ENCODE results near the gene AKAP6.

The AKAP6 gene

DNA sequence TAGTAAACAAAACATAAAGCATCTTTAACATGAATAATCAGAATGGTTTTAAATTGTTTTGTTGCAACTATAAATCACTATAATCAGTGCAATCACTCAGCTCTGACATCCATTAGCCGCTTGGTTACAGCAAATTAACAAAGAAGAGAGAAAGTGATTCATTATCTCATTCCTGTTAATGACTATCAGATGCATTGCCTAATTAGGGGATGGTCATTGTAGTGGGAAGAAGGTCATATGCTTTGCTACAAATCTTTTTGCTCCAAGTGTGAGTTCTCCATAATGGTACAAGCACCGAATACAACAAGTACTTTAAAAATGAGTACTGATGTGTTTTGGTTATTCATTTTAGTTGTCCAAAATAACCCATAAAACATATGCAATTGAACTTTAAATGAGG, 272.0 kb downstream of the AKAP6 start:
- Histone ChIP-seq H3K27ac (ENCODE audit: low read depth, low read length) (no peak overlapping the region), H3K27me3 (ENCODE audit: control insufficient read depth in 1 of 2, insufficient read depth in 2 of 2, low read length in 2 of 2) (no peaks in the 10 kb centered on the region), H3K4me3 (ENCODE audit: low read depth in 1 of 2, low read length in 2 of 2) (no peak overlapping the region), H3K9ac (ENCODE audit: low read length) (no peak overlapping the region), H3K36me3 (ENCODE audit: insufficient read depth, low read length) (no peaks in the 10 kb centered on the region), H3K4me1 (ENCODE audit: insufficient read depth, low read length) (peaks cover 10% of the 10 kb centered on the region), H3K9me3 (ENCODE audit: low read length) (no peaks in the 10 kb centered on the region)

DNA sequence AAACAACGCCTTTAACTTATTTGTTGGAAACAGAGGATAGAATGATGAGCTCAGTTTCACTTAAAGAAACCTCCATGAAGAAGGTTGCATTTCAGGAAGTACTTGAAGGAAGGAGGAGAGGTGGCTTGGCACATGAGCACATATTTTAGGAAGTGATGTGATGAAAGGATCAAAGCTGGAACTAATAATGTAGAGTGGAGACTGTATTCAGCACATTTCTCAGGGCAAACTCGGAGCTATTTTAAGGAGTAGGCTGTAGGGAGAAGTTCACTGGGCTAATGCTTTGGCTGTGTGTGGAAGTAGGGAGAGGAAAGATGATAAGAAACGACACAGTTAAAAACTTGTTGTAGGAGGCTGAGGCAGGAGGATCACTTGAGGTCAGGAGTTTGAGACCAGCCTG, 272.8 kb downstream of the AKAP6 start:
- H3K4me1 ChIP-seq (ENCODE audit: insufficient read depth, low read length), result peaks cover 13% of the 10 kb centered on the region
- H3K27me3 ChIP-seq (ENCODE audit: control insufficient read depth in 1 of 2, insufficient read depth in 2 of 2, low read length in 2 of 2), result no peaks in the 10 kb centered on the region
- no peak overlapping the region for H3K9ac ChIP-seq (ENCODE audit: low read length)
- no peak overlapping the region for H3K4me3 ChIP-seq (ENCODE audit: low read depth in 1 of 2, low read length in 2 of 2)
- H3K27ac ChIP-seq (ENCODE audit: low read depth, low read length), result no peak overlapping the region
- no peaks in the 10 kb centered on the region for H3K36me3 ChIP-seq (ENCODE audit: insufficient read depth, low read length)
- no peaks in the 10 kb centered on the region for H3K9me3 ChIP-seq (ENCODE audit: low read length)

- no peak overlapping the region for H3K4me3 ChIP-seq (ENCODE audit: low read depth in 1 of 2, low read length in 2 of 2)
- no peaks in the 10 kb centered on the region for H3K36me3 ChIP-seq (ENCODE audit: insufficient read depth, low read length)
- H3K9me3 ChIP-seq (ENCODE audit: low read length), result no peaks in the 10 kb centered on the region
- H3K9ac ChIP-seq (ENCODE audit: low read length), result no peak overlapping the region
- H3K27ac ChIP-seq (ENCODE audit: low read depth, low read length), result no peak overlapping the region
- peaks cover 19% of the 10 kb centered on the region for H3K4me1 ChIP-seq (ENCODE audit: insufficient read depth, low read length)
- H3K27me3 ChIP-seq (ENCODE audit: control insufficient read depth in 1 of 2, insufficient read depth in 2 of 2, low read length in 2 of 2), result no peaks in the 10 kb centered on the region
Observed at GRCh38 chr14:32602699-32603098, 273.6 kb downstream of the AKAP6 start.

GRCh38 chr14:32603992-32604565, 275.0 kb downstream of the AKAP6 start:
- H3K4me3 ChIP-seq (ENCODE audit: low read depth in 1 of 2, low read length in 2 of 2), result no peak overlapping the region
- H3K9me3 ChIP-seq (ENCODE audit: low read length), result no peaks in the 10 kb centered on the region
- no peaks in the 10 kb centered on the region for H3K27me3 ChIP-seq (ENCODE audit: control insufficient read depth in 1 of 2, insufficient read depth in 2 of 2, low read length in 2 of 2)
- no peak overlapping the region for H3K9ac ChIP-seq (ENCODE audit: low read length)
- H3K36me3 ChIP-seq (ENCODE audit: insufficient read depth, low read length), result no peaks in the 10 kb centered on the region
- no peak overlapping the region for H3K27ac ChIP-seq (ENCODE audit: low read depth, low read length)
- peaks cover 19% of the 10 kb centered on the region for H3K4me1 ChIP-seq (ENCODE audit: insufficient read depth, low read length)

- Histone ChIP-seq H3K9ac (ENCODE audit: low read length) (no peak overlapping the region), H3K4me1 (ENCODE audit: insufficient read depth, low read length) (peaks cover 15% of the 10 kb centered on the region), H3K4me3 (ENCODE audit: low read depth in 1 of 2, low read length in 2 of 2) (no peak overlapping the region)
Observed at GRCh38 chr14:32606301-32606700, 277.2 kb downstream of the AKAP6 start.

DNA sequence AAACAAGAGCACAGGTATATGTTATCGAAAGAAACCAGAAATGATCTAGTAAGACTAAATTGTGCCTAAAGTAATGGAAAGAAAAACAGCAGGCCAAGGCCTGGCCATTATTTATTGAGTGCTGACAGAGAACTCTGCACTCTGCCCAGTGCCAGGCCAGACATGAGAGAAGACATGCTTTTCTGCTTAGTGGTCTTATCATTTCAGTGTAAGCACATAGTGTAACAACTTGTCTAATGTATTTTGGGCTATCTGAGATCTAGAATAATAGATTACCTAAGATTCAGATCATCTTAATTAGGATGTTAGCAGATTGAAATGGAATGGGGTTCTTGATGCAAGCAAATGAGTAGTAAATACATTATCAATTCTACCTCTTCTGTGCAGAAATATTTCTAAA, 278.3 kb downstream of the AKAP6 start:
- H3K9me3 ChIP-seq (ENCODE audit: low read length), result no peaks in the 10 kb centered on the region
- no peaks in the 10 kb centered on the region for H3K36me3 ChIP-seq (ENCODE audit: insufficient read depth, low read length)
- no peaks in the 10 kb centered on the region for H3K27me3 ChIP-seq (ENCODE audit: control insufficient read depth in 1 of 2, insufficient read depth in 2 of 2, low read length in 2 of 2)
- no peak overlapping the region for H3K4me3 ChIP-seq (ENCODE audit: low read depth in 1 of 2, low read length in 2 of 2)
- no peak overlapping the region for H3K27ac ChIP-seq (ENCODE audit: low read depth, low read length)
- H3K4me1 ChIP-seq (ENCODE audit: insufficient read depth, low read length), result peaks cover 22% of the 10 kb centered on the region
- no peak overlapping the region for H3K9ac ChIP-seq (ENCODE audit: low read length)

More at GRCh38 chr14:32606301-32606700, 277.2 kb downstream of the AKAP6 start:
- Histone ChIP-seq H3K27ac (ENCODE audit: low read depth, low read length) (no peak overlapping the region), H3K9me3 (ENCODE audit: low read length) (no peaks in the 10 kb centered on the region), H3K36me3 (ENCODE audit: insufficient read depth, low read length) (no peaks in the 10 kb centered on the region), H3K27me3 (ENCODE audit: control insufficient read depth in 1 of 2, insufficient read depth in 2 of 2, low read length in 2 of 2) (no peaks in the 10 kb centered on the region)

DNA sequence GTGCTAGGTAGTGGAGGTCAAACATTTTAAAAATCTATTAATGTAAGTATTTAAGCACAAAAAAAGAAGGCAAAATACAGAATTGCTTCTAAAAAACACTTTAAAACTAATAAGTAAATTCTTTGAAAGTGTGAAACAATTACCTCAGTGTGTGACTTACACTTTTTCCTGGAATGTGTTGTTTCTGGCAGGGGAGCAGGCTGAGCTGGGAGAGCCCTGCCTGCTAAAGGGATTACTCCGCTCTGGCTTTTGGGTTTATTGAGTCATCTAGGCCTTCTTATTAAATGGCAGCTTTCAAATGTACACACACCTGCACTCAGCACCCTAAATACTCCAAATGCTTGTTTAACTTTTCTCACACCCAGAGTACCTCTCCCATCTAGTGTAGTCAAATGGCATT, 279.8 kb downstream of the AKAP6 start:
- no peak overlapping the region for H3K4me3 ChIP-seq (ENCODE audit: low read depth in 1 of 2, low read length in 2 of 2)
- H3K9ac ChIP-seq (ENCODE audit: low read length), result no peak overlapping the region
- H3K4me1 ChIP-seq (ENCODE audit: insufficient read depth, low read length), result peaks cover 16% of the 10 kb centered on the region
- H3K36me3 ChIP-seq (ENCODE audit: insufficient read depth, low read length), result no peaks in the 10 kb centered on the region
- H3K9me3 ChIP-seq (ENCODE audit: low read length), result no peaks in the 10 kb centered on the region
- no peak overlapping the region for H3K27ac ChIP-seq (ENCODE audit: low read depth, low read length)
- no peaks in the 10 kb centered on the region for H3K27me3 ChIP-seq (ENCODE audit: control insufficient read depth in 1 of 2, insufficient read depth in 2 of 2, low read length in 2 of 2)

- Histone ChIP-seq H3K9me3 (ENCODE audit: low read length) (no peaks in the 10 kb centered on the region), H3K9ac (ENCODE audit: low read length) (no peak overlapping the region), H3K27me3 (ENCODE audit: control insufficient read depth in 1 of 2, insufficient read depth in 2 of 2, low read length in 2 of 2) (no peaks in the 10 kb centered on the region), H3K36me3 (ENCODE audit: insufficient read depth, low read length) (no peaks in the 10 kb centered on the region), H3K4me1 (ENCODE audit: insufficient read depth, low read length) (peaks cover 16% of the 10 kb centered on the region), H3K4me3 (ENCODE audit: low read depth in 1 of 2, low read length in 2 of 2) (no peak overlapping the region), H3K27ac (ENCODE audit: low read depth, low read length) (no peak overlapping the region)
Observed at GRCh38 chr14:32609388-32609787, 280.3 kb downstream of the AKAP6 start.

DNA sequence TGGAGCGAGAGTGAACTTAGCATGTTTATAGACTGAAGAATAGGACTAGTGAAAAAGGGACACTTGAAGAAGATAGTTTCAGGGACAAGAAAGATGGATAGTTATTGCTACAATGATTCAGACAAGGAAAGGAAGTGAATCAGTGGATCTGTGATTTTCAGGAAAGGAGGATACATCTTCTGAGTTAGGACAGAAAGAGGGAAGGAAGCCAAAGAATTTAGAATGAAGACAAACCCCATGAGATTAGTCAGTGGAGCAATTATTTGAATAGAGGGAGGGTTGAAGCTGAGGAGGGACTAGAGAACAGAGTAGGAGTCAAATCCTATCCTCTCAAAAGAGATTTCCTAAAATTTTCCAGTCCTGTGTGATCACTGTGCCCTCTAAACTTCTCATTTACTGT, 282.7 kb downstream of the AKAP6 start:
- H3K36me3 ChIP-seq (ENCODE audit: insufficient read depth, low read length), result no peaks in the 10 kb centered on the region
- H3K4me3 ChIP-seq (ENCODE audit: low read depth in 1 of 2, low read length in 2 of 2), result no peak overlapping the region
- no peak overlapping the region for H3K27ac ChIP-seq (ENCODE audit: low read depth, low read length)
- no peaks in the 10 kb centered on the region for H3K9me3 ChIP-seq (ENCODE audit: low read length)
- no peaks in the 10 kb centered on the region for H3K27me3 ChIP-seq (ENCODE audit: control insufficient read depth in 1 of 2, insufficient read depth in 2 of 2, low read length in 2 of 2)
- no peak overlapping the region for H3K9ac ChIP-seq (ENCODE audit: low read length)
- peaks cover 15% of the 10 kb centered on the region for H3K4me1 ChIP-seq (ENCODE audit: insufficient read depth, low read length)

DNA sequence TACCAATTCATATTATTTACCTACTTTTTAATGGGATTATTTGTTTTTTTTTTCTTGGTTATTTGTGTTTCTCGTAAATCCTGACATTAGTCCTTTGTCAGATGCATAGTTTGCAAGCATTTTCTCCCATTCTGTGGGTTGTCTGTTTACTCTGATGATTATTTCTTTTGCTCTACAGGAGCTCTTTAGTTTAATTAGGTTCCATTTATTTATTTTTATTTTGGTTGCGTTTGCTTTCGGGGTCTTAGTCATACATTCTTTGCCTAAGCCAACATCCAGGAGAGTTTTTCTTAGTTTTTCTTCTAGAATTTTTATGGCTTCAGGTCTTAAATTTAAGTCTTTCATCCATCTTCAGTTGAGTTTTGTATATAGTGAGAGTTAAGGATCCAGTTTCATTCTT, 289.9 kb downstream of the AKAP6 start:
- H3K36me3 ChIP-seq (ENCODE audit: insufficient read depth, low read length), result no peaks in the 10 kb centered on the region

DNA sequence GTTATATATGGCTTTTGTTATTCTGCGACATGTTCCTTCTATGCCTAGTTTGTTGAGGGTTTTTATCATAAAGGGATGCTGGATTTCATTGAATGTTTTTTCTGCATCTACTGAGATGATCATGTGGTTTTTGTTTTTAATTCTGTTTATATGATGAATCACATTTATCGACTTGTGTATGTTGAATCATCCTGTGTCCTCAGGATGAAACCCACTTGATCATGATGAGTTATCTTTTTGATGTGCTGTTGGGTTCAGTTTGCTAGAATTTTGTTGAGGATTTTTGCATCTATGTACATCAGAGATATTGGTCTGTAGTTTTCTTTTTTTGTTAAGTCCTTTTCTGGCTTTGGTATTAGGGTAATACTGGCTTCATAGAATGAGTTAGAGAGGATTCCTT, 291.2 kb downstream of the AKAP6 start:
- Histone ChIP-seq H3K36me3 (ENCODE audit: insufficient read depth, low read length) (no peaks in the 10 kb centered on the region), H3K27me3 (ENCODE audit: control insufficient read depth in 1 of 2, insufficient read depth in 2 of 2, low read length in 2 of 2) (no peaks in the 10 kb centered on the region)

More for the DNA sequence above, 289.9 kb downstream of the AKAP6 start:
- no peak overlapping the region for H3K27ac ChIP-seq (ENCODE audit: low read depth, low read length)
- H3K4me3 ChIP-seq (ENCODE audit: low read depth in 1 of 2, low read length in 2 of 2), result no peak overlapping the region
- no peak overlapping the region for H3K9ac ChIP-seq (ENCODE audit: low read length)
- H3K9me3 ChIP-seq (ENCODE audit: low read length), result no peaks in the 10 kb centered on the region
- no peaks in the 10 kb centered on the region for H3K27me3 ChIP-seq (ENCODE audit: control insufficient read depth in 1 of 2, insufficient read depth in 2 of 2, low read length in 2 of 2)
- H3K4me1 ChIP-seq (ENCODE audit: insufficient read depth, low read length), result no peaks in the 10 kb centered on the region

DNA sequence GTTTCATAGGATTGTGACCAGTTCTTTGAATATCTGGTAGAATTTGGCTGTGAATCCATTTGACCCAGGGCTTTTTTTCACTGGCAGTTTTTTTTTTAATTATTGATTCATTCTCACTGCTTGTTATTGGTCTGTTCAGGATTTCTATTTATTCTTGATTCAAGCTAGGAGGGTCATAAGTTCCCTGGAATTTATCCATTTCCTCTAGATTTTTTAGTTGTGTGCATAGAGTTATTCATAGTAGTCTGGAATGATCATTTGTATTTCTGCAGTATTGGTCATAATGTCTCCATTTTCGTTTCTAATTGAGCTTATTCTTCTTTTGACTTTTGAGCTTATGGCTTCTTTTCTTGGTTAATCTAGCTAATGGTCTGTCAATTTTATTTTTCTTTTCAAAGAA, 291.6 kb downstream of the AKAP6 start:
- no peak overlapping the region for H3K4me3 ChIP-seq (ENCODE audit: low read depth in 1 of 2, low read length in 2 of 2)
- no peaks in the 10 kb centered on the region for H3K27me3 ChIP-seq (ENCODE audit: control insufficient read depth in 1 of 2, insufficient read depth in 2 of 2, low read length in 2 of 2)
- H3K27ac ChIP-seq (ENCODE audit: low read depth, low read length), result no peak overlapping the region
- no peaks in the 10 kb centered on the region for H3K4me1 ChIP-seq (ENCODE audit: insufficient read depth, low read length)
- no peaks in the 10 kb centered on the region for H3K9me3 ChIP-seq (ENCODE audit: low read length)
- no peaks in the 10 kb centered on the region for H3K36me3 ChIP-seq (ENCODE audit: insufficient read depth, low read length)
- H3K9ac ChIP-seq (ENCODE audit: low read length), result no peak overlapping the region

More for the DNA sequence above, 291.2 kb downstream of the AKAP6 start:
- Histone ChIP-seq H3K27ac (ENCODE audit: low read depth, low read length) (no peak overlapping the region), H3K9me3 (ENCODE audit: low read length) (no peaks in the 10 kb centered on the region), H3K9ac (ENCODE audit: low read length) (no peak overlapping the region), H3K4me1 (ENCODE audit: insufficient read depth, low read length) (no peaks in the 10 kb centered on the region), H3K4me3 (ENCODE audit: low read depth in 1 of 2, low read length in 2 of 2) (no peak overlapping the region)
